Activated T-helper 1 cell treated with Interleukin-2 at 50 U/mL for 16 hours (primary cell): ENCODE data around the gene ANKRD17.

ENCODE experiments used
- DNase-seq: peaks from one replicate; pipeline ENCODE4 v3.0.0-alpha.2; 2020; ENCODE audit warnings: low read depth

The ANKRD17 gene

GRCh38 chr4:73103799-73104503 lies 154.6 kb downstream of the ANKRD17 start:
- no peak for DNase-seq

- no peak for DNase-seq
Observed at GRCh38 chr4:73099143-73099542, 159.5 kb downstream of the ANKRD17 start.

- DNase-seq, result no peak
Observed at GRCh38 chr4:73098713-73099112, 159.9 kb downstream of the ANKRD17 start.

- no peak for DNase-seq
Observed at GRCh38 chr4:73098016-73098415, 160.6 kb downstream of the ANKRD17 start.

- DNase-seq, result no peak
Observed at GRCh38 chr4:73092868-73093267, 165.7 kb downstream of the ANKRD17 start.

- DNase-seq, result no peak
Observed at GRCh38 chr4:73090738-73091137, 167.9 kb downstream of the ANKRD17 start.

- no peak for DNase-seq
Observed at GRCh38 chr4:73087871-73088270, 170.7 kb downstream of the ANKRD17 start.

- no peak for DNase-seq
Observed at GRCh38 chr4:73086095-73086868, 172.3 kb downstream of the ANKRD17 start.

GRCh38 chr4:73080789-73081188 lies 177.8 kb downstream of the ANKRD17 start:
- no peak for DNase-seq

GRCh38 chr4:73075832-73076231 lies 182.8 kb downstream of the ANKRD17 start:
- no peak for DNase-seq

GRCh38 chr4:73070074-73070390 lies 188.6 kb downstream of the ANKRD17 start:
- no peak for DNase-seq

- DNase-seq, result peak; percentile 90
Observed at GRCh38 chr4:73069338-73070073, 189.1 kb downstream of the ANKRD17 start, which contains the start of gene COX18. COX18 (minus strand) TSS chr4:73069716; CDS start chr4:73069649, 67 bp downstream.

GRCh38 chr4:73068491-73069337 lies 189.9 kb downstream of the ANKRD17 start:
- DNase-seq, result no peak

GRCh38 chr4:73067971-73068394 lies 190.6 kb downstream of the ANKRD17 start:
- no peak for DNase-seq

GRCh38 chr4:73066928-73067327 lies 191.7 kb downstream of the ANKRD17 start:
- no peak for DNase-seq

GRCh38 chr4:73066445-73066844 lies 192.2 kb downstream of the ANKRD17 start:
- no peak for DNase-seq

- DNase-seq, result no peak
Observed at GRCh38 chr4:73064536-73064935, 194.1 kb downstream of the ANKRD17 start.

- DNase-seq, result no peak
Observed at GRCh38 chr4:73055241-73055897, 203.2 kb downstream of the ANKRD17 start.

GRCh38 chr4:73053974-73054480 lies 204.6 kb downstream of the ANKRD17 start:
- no peak for DNase-seq

- DNase-seq, result no peak
Observed at GRCh38 chr4:73053076-73053475, 205.5 kb downstream of the ANKRD17 start.

GRCh38 chr4:73051625-73052024 lies 207.0 kb downstream of the ANKRD17 start:
- no peak for DNase-seq
